RPMI8226 (cell line): Measurements from ENCODE around the gene KLHL29.

Source experiments
- DNase-seq: peaks from one replicate; pipeline ENCODE4 v3.0.0-alpha.2; 2015

The KLHL29 gene

GRCh38 chr2:23478933-23479683 is 94.1 kb downstream of the KLHL29 start:
- DNase-seq: no peak

GRCh38 chr2:23480957-23481797 is 96.2 kb downstream of the KLHL29 start:
- DNase-seq: peak; percentile 62

- DNase-seq: peak; percentile 83
Observed at GRCh38 chr2:23482188-23482587, 97.2 kb downstream of the KLHL29 start.

- DNase-seq: no peak
Observed at GRCh38 chr2:23482607-23483006, 97.6 kb downstream of the KLHL29 start.

GRCh38 chr2:23483791-23484190 is 98.8 kb downstream of the KLHL29 start:
- DNase-seq: no peak

- DNase-seq: peak; percentile 60
Observed at GRCh38 chr2:23484275-23484674, 99.3 kb downstream of the KLHL29 start.

GRCh38 chr2:23484767-23485166 is 99.8 kb downstream of the KLHL29 start:
- no peak for DNase-seq

GRCh38 chr2:23485261-23485660 is 100.3 kb downstream of the KLHL29 start:
- no peak for DNase-seq

GRCh38 chr2:23485841-23486683 is 101.1 kb downstream of the KLHL29 start:
- DNase-seq: no peak

GRCh38 chr2:23486684-23487075 is 101.7 kb downstream of the KLHL29 start:
- DNase-seq: peak; percentile 73

- peak; percentile 81 for DNase-seq
Observed at GRCh38 chr2:23487735-23488492, 102.9 kb downstream of the KLHL29 start.

- DNase-seq: no peak
Observed at GRCh38 chr2:23488584-23488983, 103.6 kb downstream of the KLHL29 start.

GRCh38 chr2:23489471-23490322 is 104.7 kb downstream of the KLHL29 start:
- no peak for DNase-seq

GRCh38 chr2:23491591-23492336 is 106.8 kb downstream of the KLHL29 start:
- no peak for DNase-seq

- no peak for DNase-seq
Observed at GRCh38 chr2:23492337-23492675, 107.3 kb downstream of the KLHL29 start.

GRCh38 chr2:23492921-23493320 is 107.9 kb downstream of the KLHL29 start:
- DNase-seq: no peak

GRCh38 chr2:23493846-23494245 is 108.9 kb downstream of the KLHL29 start:
- no peak for DNase-seq

GRCh38 chr2:23494286-23494685 is 109.3 kb downstream of the KLHL29 start:
- no peak for DNase-seq

GRCh38 chr2:23495661-23496114 is 110.7 kb downstream of the KLHL29 start:
- no peak for DNase-seq

GRCh38 chr2:23496456-23496855 is 111.5 kb downstream of the KLHL29 start:
- no peak for DNase-seq

GRCh38 chr2:23497063-23497462 is 112.1 kb downstream of the KLHL29 start:
- DNase-seq: peak; percentile 60
